A549 (cell line): ENCODE results near the gene RASGRP2. TPM values are rescaled to one million over a fixed set of nuclear protein-coding genes. Genes with fewer than 3 reads are reported as not detected.
A peak's percentile ranks its signal among the peaks of the same experiment; 100 is the strongest.

Source experiments
- ATAC-seq, 2 experiments: fragments of 200-7000 bp in 1 of 2; fragments of >200 bp in 1 of 2; cut with Nextera tagmentation in 1 of 2; cut with Tn5 transposase in 1 of 2; 3 replicates each; pipeline versions ENCODE4 v1.8.0 to v1.9.1; 2018 to 2020; ENCODE audit warnings: mild to moderate bottlenecking in 1 of 2, moderate library complexity in 1 of 2
- CTCF ChIA-PET: fragments of 300-600 bp; sonication (Branson Sonifier 250); formaldehyde crosslinking; extraction: SDS; loops from one replicate; lab custom pipeline; 2021; ENCODE audit warnings: antibody characterized with exemption, inconsistent platforms; lab: Yijun Ruan, JAX
- POLR2A ChIA-PET: fragments of 350-600 bp; formaldehyde crosslinking; extraction: SDS; loops from one replicate; lab custom pipeline; 2021; ENCODE audit warnings: antibody characterized with exemption, inconsistent platforms; lab: Yijun Ruan, JAX
- DNase-seq, 2 experiments: peaks; one replicate each; pipeline versions ENCODE4 v3.0.0 to v3.0.0-alpha.2; 2011 to 2016; ENCODE audit warnings: low read depth in 1 of 2, low spot score in 1 of 2
- FAIRE-seq: peaks from 2 replicates; lab custom pipeline; 2011; peaks lifted over from hg19 to GRCh38; lab: Jason Lieb, UNC
- H3K27ac ChIP-seq, 2 experiments: fragments of >200 bp; sonication (Bioruptor Twin); formaldehyde crosslinking; 3 replicates each; pipeline ENCODE4 v1.5.1; 2016 to 2017
- H3K4me1 ChIP-seq: fragments of >200 bp; sonication (Bioruptor Twin); formaldehyde crosslinking; 3 replicates; pipeline ENCODE4 v1.6.1; 2016
- H3K4me2 ChIP-seq: fragments of >200 bp; sonication (Bioruptor Twin); formaldehyde crosslinking; 3 replicates; pipeline ENCODE4 v1.6.1; 2016
- H3K4me3 ChIP-seq: fragments of >200 bp; sonication (Bioruptor Twin); formaldehyde crosslinking; 3 replicates; pipeline ENCODE4 v1.5.1; 2016
- H3K9me3 ChIP-seq: fragments of >200 bp; sonication (Bioruptor Twin); formaldehyde crosslinking; 3 replicates; pipeline ENCODE4 v1.6.1; 2016
- CHD2 ChIP-seq: fragments of 150-350 bp; IDR thresholded peaks from 2 replicates; pipeline ENCODE4 v1.6.1; 2014; ENCODE audit warnings: low read length; ENCODE audit not compliant: partially characterized antibody
- CHD4 ChIP-seq: fragments of 200-600 bp; sonication (generic); IDR thresholded peaks from 2 replicates; pipeline ENCODE4 v1.6.1; 2016; ENCODE audit warnings: antibody characterized with exemption, mild to moderate bottlenecking, borderline replicate concordance
- EHF ChIP-seq: fragments of 250-450 bp; sonication (Bioruptor Pico); IDR thresholded peaks from 2 replicates; pipeline ENCODE4 v1.5.0; 2020; ENCODE audit warnings: mild to moderate bottlenecking
- EP300 ChIP-seq, 2 experiments: fragments of >200 bp; sonication (Bioruptor Twin); formaldehyde crosslinking; IDR thresholded peaks; 2 replicates in 1 of 2; 3 replicates in 1 of 2; pipeline ENCODE4 v1.6.1; 2016 to 2017
- ESRRA ChIP-seq: fragments of 150-350 bp; IDR thresholded peaks from 2 replicates; pipeline ENCODE4 v1.6.1; 2014; ENCODE audit warnings: mild to moderate bottlenecking, low read length, borderline replicate concordance
- FOXS1 ChIP-seq: fragments of 250-450 bp; sonication (Bioruptor Pico); IDR thresholded peaks from 2 replicates; pipeline ENCODE4 v1.5.0; 2020; ENCODE audit warnings: mild to moderate bottlenecking, moderate library complexity
- HDAC2 ChIP-seq: fragments of 200-600 bp; sonication (generic); IDR thresholded peaks from 2 replicates; pipeline ENCODE4 v1.6.1; 2016
- HES2 ChIP-seq: fragments of >200 bp; sonication (Bioruptor Twin); formaldehyde crosslinking; IDR thresholded peaks from 2 replicates; pipeline ENCODE4 v1.6.1; 2016
- HEYL ChIP-seq: fragments of 250-450 bp; sonication (Bioruptor Pico); IDR thresholded peaks from 2 replicates; pipeline ENCODE4 v1.8.0; 2021; ENCODE audit warnings: mild to moderate bottlenecking, moderate library complexity
- JUNB ChIP-seq: fragments of >200 bp; sonication (Bioruptor Twin); formaldehyde crosslinking; IDR thresholded peaks from 2 replicates; pipeline ENCODE4 v1.6.1; 2016
- KDM1A ChIP-seq: fragments of 200-600 bp; sonication (generic); IDR thresholded peaks from 2 replicates; pipeline ENCODE4 v1.6.1; 2016; ENCODE audit warnings: low read depth, mild to moderate bottlenecking
- NR3C1 ChIP-seq: fragments of >200 bp; sonication (Bioruptor Twin); formaldehyde crosslinking; IDR thresholded peaks from 3 replicates; pipeline ENCODE4 v1.6.1; 2017
- POLR2A ChIP-seq: IDR thresholded peaks from 2 replicates; pipeline ENCODE4 v1.6.1; 2012; ENCODE audit warnings: mild to moderate bottlenecking, low read length
- SMC3 ChIP-seq: fragments of >200 bp; sonication (Bioruptor Twin); formaldehyde crosslinking; IDR thresholded peaks from 3 replicates; pipeline ENCODE4 v1.6.1; 2018; ENCODE audit warnings: inconsistent platforms
- SREBF2 ChIP-seq: fragments of 450-650 bp; IDR thresholded peaks from 2 replicates; pipeline ENCODE4 v1.6.1; 2014; ENCODE audit warnings: mild to moderate bottlenecking, moderate library complexity
- ZNF302 ChIP-seq: fragments of 250-450 bp; sonication (Bioruptor Pico); IDR thresholded peaks from 2 replicates; pipeline ENCODE4 v1.9.0; 2021; ENCODE audit warnings: inconsistent platforms, mild to moderate bottlenecking, moderate library complexity
- WGBS: methylation state at CpG from one replicate; pipeline ENCODE4 v1.1.6; 2017; ENCODE audit errors: missing lambda C conversion rate; 5-methylcytosine and 5-hydroxymethylcytosine counted together
- polyA plus RNA-seq, 4 experiments: library from polyadenylated mRNA; depleted of rRNA in 3 of 4; stranded (reverse); fragments of >200 nt; fragmentation: RNase III in 1 of 4; extraction: RNeasy Plus Mini Kit Qiagen cat#74134 plus additional on column Dnase treatment in 1 of 4; gene quantifications; 2 replicates in 3 of 4; 3 replicates in 1 of 4; pipeline ENCODE4 v1.2.3, GENCODE V29; 2011 to 2017
- TF ChIP-seq, protein P1 (sequence below): fragments of 250-450 bp; sonication (Bioruptor Pico); IDR thresholded peaks from 2 replicates; pipeline ENCODE4 v1.5.0; 2021; ENCODE audit warnings: mild to moderate bottlenecking, moderate library complexity, borderline replicate concordance
- TF ChIP-seq, protein P2 (sequence below): fragments of 200-600 bp; sonication (generic); IDR thresholded peaks from 2 replicates; pipeline ENCODE4 v1.6.1; 2016; ENCODE audit warnings: antibody characterized with exemption, mild to moderate bottlenecking, moderate library complexity
- TF ChIP-seq, protein P3 (sequence below): IDR thresholded peaks from 2 replicates; pipeline ENCODE4 v1.6.1; 2012; ENCODE audit warnings: low read depth, borderline replicate concordance

Gene RASGRP2
- polyA plus RNA-seq, 2 of the 4 experiments (the other 2 are of a cell fraction): 0.88 to 0.89 TPM

- DNase-seq (no peak), ATAC-seq (no peak), FAIRE-seq (no peak)
- 0 out of 3 replicates have a peak, but pooled peaks cover 3% of the 10 kb centered on the region for H3K4me1 ChIP-seq
- no peak overlapping the region for H3K4me2 ChIP-seq
- H3K4me3 ChIP-seq: no peak overlapping the region
- WGBS: 89% methylated on average over 12 of the region's 13 CpGs
- ChIA-PET CTCF (interaction anchor here (3.0 to 13.0 kb wide), 2 partner anchors 8 to 10 kb away, joined by 19 to 104 read pairs; partner anchors contain the start of genes PYGM and RASGRP2), POLR2A (no interaction called here)
- no peaks in the 10 kb centered on the region for H3K9me3 ChIP-seq
- no peak overlapping the region for H3K27ac ChIP-seq
- TF ChIP-seq EHF (CRISPR knock-in tag) (no peak), JUNB (no peak), KDM1A (no peak), CHD2 (no peak), NR3C1 (no peak), SREBF2 (no peak), SMC3 (no peak)
Observed at GRCh38 chr11:64750361-64751054, 6.6 kb upstream of the RASGRP2 start.

DNA sequence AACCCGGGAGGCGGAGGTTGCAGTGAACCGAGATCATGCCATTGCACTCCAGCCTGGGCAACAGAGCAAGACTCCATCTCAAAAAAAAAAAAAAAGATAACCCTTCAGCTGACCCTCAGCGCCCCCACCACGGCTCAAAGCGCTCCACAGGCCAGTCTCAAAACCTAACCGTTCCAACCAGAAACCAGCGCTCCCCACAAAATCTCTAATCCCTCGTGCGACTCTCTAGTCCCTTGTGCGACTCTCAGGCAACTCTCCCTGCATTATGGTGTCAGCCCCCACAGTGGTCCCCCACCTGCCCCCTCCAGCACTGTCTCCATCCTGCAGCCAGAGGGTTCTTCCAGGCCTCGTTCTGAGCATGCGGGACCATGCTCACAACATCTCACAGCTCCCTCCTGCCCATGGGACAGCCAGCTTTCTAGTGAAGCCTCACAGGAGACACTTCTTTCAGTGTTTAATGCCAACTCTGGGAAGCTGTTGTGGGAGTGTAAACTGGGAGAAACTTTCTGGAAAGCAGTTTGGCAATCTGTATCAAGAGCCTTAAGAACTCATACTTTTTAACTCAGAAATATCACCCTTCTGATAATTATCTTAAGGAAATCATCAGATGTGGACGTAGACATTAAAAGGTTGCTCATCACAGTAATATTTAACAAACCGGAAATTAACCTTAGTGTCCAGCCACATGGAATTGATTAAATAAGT lies 4.2 kb upstream of the RASGRP2 start:
- H3K27ac ChIP-seq: no peak overlapping the region
- WGBS: 90% methylated on average over 14 of the region's 15 CpGs

GRCh38 chr11:64746486-64746885 lies 2.5 kb upstream of the RASGRP2 start:
- Histone ChIP-seq H3K4me2 (peak overlapping the region; percentile 99; the same call in 1 of the 3 replicates), H3K27ac (no peak overlapping the region), H3K4me1 (peaks cover 28% of the 10 kb centered on the region), H3K9me3 (no peaks in the 10 kb centered on the region), H3K4me3 (no peak overlapping the region; the same call in 2 of the 3 replicates)
- CTCF ChIA-PET: interaction anchor here (1.0 to 1.2 kb wide), 3 partner anchors 25 to 429 kb away, joined by 3 to 9 read pairs (median 3); partner anchors contain the start of genes PRDX5 and TRMT112
- TF ChIP-seq, protein P1, sequence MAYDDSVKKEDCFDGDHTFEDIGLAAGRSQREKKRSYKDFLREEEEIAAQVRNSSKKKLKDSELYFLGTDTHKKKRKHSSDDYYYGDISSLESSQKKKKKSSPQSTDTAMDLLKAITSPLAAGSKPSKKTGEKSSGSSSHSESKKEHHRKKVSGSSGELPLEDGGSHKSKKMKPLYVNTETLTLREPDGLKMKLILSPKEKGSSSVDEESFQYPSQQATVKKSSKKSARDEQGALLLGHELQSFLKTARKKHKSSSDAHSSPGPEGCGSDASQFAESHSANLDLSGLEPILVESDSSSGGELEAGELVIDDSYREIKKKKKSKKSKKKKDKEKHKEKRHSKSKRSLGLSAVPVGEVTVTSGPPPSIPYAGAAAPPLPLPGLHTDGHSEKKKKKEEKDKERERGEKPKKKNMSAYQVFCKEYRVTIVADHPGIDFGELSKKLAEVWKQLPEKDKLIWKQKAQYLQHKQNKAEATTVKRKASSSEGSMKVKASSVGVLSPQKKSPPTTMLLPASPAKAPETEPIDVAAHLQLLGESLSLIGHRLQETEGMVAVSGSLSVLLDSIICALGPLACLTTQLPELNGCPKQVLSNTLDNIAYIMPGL (CRISPR knock-in tag): no peak
- no peak for TF ChIP-seq SREBF2
- no peak for TF ChIP-seq ESRRA
- TF ChIP-seq FOXS1 (CRISPR knock-in tag): no peak
- TF ChIP-seq EP300 (IDR thresholded peaks at IDR 0.05): no peak
- TF ChIP-seq SMC3: no peak
- no peak for TF ChIP-seq HDAC2
- TF ChIP-seq ZNF302 (CRISPR knock-in tag): no peak
- no peak for TF ChIP-seq POLR2A
- WGBS: 85% methylated on average over 10 of the region's 10 CpGs
- FAIRE-seq (no peak), ATAC-seq (no peak), DNase-seq (no peak)
- POLR2A ChIA-PET: no interaction called here

More for the DNA sequence above, 4.2 kb upstream of the RASGRP2 start:
- no peaks in the 10 kb centered on the region for H3K9me3 ChIP-seq
- H3K4me1 ChIP-seq: peaks cover 24% of the 10 kb centered on the region
- DNase-seq: no peak
- no peak for TF ChIP-seq HEYL (CRISPR knock-in tag)
- TF ChIP-seq, protein P2, sequence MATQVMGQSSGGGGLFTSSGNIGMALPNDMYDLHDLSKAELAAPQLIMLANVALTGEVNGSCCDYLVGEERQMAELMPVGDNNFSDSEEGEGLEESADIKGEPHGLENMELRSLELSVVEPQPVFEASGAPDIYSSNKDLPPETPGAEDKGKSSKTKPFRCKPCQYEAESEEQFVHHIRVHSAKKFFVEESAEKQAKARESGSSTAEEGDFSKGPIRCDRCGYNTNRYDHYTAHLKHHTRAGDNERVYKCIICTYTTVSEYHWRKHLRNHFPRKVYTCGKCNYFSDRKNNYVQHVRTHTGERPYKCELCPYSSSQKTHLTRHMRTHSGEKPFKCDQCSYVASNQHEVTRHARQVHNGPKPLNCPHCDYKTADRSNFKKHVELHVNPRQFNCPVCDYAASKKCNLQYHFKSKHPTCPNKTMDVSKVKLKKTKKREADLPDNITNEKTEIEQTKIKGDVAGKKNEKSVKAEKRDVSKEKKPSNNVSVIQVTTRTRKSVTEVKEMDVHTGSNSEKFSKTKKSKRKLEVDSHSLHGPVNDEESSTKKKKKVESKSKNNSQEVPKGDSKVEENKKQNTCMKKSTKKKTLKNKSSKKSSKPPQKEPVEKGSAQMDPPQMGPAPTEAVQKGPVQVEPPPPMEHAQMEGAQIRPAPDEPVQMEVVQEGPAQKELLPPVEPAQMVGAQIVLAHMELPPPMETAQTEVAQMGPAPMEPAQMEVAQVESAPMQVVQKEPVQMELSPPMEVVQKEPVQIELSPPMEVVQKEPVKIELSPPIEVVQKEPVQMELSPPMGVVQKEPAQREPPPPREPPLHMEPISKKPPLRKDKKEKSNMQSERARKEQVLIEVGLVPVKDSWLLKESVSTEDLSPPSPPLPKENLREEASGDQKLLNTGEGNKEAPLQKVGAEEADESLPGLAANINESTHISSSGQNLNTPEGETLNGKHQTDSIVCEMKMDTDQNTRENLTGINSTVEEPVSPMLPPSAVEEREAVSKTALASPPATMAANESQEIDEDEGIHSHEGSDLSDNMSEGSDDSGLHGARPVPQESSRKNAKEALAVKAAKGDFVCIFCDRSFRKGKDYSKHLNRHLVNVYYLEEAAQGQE: no peak
- TF ChIP-seq, protein P3, sequence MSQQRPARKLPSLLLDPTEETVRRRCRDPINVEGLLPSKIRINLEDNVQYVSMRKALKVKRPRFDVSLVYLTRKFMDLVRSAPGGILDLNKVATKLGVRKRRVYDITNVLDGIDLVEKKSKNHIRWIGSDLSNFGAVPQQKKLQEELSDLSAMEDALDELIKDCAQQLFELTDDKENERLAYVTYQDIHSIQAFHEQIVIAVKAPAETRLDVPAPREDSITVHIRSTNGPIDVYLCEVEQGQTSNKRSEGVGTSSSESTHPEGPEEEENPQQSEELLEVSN: no peak
- TF ChIP-seq HES2: no peak
- TF ChIP-seq CHD4: no peak
- POLR2A ChIA-PET: no interaction called here
- ATAC-seq: no peak
- H3K4me3 ChIP-seq: no peak overlapping the region
- CTCF ChIA-PET: interaction anchor here (1.0 to 1.6 kb wide), 4 partner anchors 20 to 430 kb away, joined by 3 to 5 read pairs (median 4); partner anchors contain the start of genes PRDX5 and TRMT112
- no peak for FAIRE-seq
- no peak overlapping the region for H3K4me2 ChIP-seq
